ENCODE results near the gene ZNF428. TPM values are rescaled to one million over a fixed set of nuclear protein-coding genes. Genes with fewer than 3 reads are reported as not detected.

The ZNF428 gene
- total and polyA plus RNA-seq, 2 donors from 2014 or later: 44.3 to 95.4 TPM

DNA sequence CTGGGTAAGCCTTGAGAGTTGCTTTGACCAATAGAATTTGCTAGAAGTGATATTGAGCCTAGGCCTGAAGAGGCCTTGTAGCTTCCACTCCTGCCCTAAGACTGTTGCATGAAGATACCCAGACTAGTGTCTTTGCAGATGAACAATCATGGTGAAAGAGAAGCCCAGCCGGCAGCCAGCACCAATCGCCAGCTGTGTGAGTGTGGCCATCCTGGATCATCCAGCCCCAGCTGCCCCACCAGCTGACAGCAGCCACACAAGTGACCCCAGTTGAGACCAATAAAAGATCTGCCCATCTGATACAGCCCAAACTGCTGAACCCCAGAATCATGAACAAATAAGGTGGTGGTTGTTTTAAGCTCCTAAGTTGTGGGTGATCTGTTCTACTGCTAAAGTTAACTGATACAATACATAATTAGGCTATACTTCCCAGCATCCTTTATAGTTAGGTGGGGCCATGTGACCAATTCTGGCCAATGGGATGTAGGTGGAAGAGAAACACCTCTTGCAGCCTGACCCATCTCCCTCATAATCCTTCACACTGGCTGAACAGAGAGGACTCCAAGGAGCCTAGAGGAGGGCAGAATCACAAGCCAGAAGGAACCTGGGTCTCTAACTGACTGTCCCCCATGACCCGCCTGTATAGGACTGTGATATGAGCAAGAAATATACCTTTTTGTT, 9.4 kb upstream of the ZNF428 start:
- H3K9me3 ChIP-seq (ENCODE audit: control insufficient read depth in 2 of 3, insufficient read depth in 1 of 3, low read length in 3 of 3): no peaks in the 10 kb centered on the region
- H3K36me3 ChIP-seq (ENCODE audit: control insufficient read depth in 2 of 3, insufficient read depth in 3 of 3, low read length in 3 of 3): no peaks in the 10 kb centered on the region
- no peaks in the 10 kb centered on the region for H3K27me3 ChIP-seq (ENCODE audit: control insufficient read depth, insufficient read depth, low read length)
- no peak for FAIRE-seq
- H3K9ac ChIP-seq (ENCODE audit: low read length in 3 of 3): no peak overlapping the region
- no peak overlapping the region for H3K4me3 ChIP-seq (ENCODE audit: low read length in 3 of 3)
- H3K27ac ChIP-seq (ENCODE audit: low read depth in 2 of 2, low read length in 2 of 2): no peak overlapping the region
- intact Hi-C loops (cut with DNase I): no loop called here
- TF ChIP-seq, protein P1, sequence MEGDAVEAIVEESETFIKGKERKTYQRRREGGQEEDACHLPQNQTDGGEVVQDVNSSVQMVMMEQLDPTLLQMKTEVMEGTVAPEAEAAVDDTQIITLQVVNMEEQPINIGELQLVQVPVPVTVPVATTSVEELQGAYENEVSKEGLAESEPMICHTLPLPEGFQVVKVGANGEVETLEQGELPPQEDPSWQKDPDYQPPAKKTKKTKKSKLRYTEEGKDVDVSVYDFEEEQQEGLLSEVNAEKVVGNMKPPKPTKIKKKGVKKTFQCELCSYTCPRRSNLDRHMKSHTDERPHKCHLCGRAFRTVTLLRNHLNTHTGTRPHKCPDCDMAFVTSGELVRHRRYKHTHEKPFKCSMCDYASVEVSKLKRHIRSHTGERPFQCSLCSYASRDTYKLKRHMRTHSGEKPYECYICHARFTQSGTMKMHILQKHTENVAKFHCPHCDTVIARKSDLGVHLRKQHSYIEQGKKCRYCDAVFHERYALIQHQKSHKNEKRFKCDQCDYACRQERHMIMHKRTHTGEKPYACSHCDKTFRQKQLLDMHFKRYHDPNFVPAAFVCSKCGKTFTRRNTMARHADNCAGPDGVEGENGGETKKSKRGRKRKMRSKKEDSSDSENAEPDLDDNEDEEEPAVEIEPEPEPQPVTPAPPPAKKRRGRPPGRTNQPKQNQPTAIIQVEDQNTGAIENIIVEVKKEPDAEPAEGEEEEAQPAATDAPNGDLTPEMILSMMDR (IDR thresholded peaks at IDR 0.05; ENCODE audit: borderline replicate concordance, extremely low read depth, insufficient read depth): no peak
- no peak for DNase-seq
- no peaks in the 10 kb centered on the region for H3K4me1 ChIP-seq (ENCODE audit: control insufficient read depth in 2 of 3, insufficient read depth in 2 of 3, low read depth in 1 of 3, low read length in 3 of 3)

DNA sequence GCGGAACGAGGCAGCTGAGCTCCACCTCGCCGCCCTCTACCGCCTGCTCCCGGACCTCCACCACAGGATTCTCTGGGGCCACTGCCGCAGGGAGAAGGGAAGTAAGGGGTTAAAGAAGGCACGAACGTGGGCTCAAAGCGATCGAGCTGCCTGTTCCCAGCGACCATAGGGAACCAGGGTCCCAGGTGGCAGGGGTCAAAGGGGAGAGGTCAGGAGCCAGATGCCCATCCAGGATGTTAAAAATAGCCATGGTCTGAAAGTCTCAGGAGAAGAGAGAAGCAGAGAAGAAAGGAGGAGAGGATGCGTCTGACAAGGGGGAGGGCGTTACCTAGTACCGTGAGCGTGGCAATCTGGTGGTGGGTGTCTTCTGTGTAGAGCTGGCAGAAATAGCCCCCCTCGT, 7.4 kb upstream of the ZNF428 start:
- Histone ChIP-seq H3K9me3 (ENCODE audit: control insufficient read depth in 2 of 3, insufficient read depth in 1 of 3, low read length in 3 of 3) (no peaks in the 10 kb centered on the region), H3K9ac (ENCODE audit: low read length in 3 of 3) (no peak overlapping the region), H3K36me3 (ENCODE audit: control insufficient read depth in 2 of 3, insufficient read depth in 3 of 3, low read length in 3 of 3) (no peaks in the 10 kb centered on the region), H3K27me3 (ENCODE audit: control insufficient read depth, insufficient read depth, low read length) (no peaks in the 10 kb centered on the region), H3K4me1 (ENCODE audit: control insufficient read depth in 2 of 3, insufficient read depth in 2 of 3, low read depth in 1 of 3, low read length in 3 of 3) (no peaks in the 10 kb centered on the region), H3K4me3 (ENCODE audit: low read length in 3 of 3) (no peak overlapping the region), H3K27ac (ENCODE audit: low read depth in 2 of 2, low read length in 2 of 2) (no peak overlapping the region)
- FAIRE-seq (no peak), DNase-seq (no peak)
- intact Hi-C loops (cut with DNase I): no loop called here
- TF ChIP-seq, protein P1 (IDR thresholded peaks at IDR 0.05; ENCODE audit: borderline replicate concordance, extremely low read depth, insufficient read depth): no peak

GRCh38 chr19:43625918-43626579, 6.6 kb upstream of the ZNF428 start:
- no peaks in the 10 kb centered on the region for H3K36me3 ChIP-seq (ENCODE audit: control insufficient read depth in 2 of 3, insufficient read depth in 3 of 3, low read length in 3 of 3)
- H3K27ac ChIP-seq (ENCODE audit: low read depth in 2 of 2, low read length in 2 of 2): no peak overlapping the region
- H3K27me3 ChIP-seq (ENCODE audit: control insufficient read depth, insufficient read depth, low read length): no peaks in the 10 kb centered on the region
- no peaks in the 10 kb centered on the region for H3K9me3 ChIP-seq (ENCODE audit: control insufficient read depth in 2 of 3, insufficient read depth in 1 of 3, low read length in 3 of 3)
- FAIRE-seq: no peak
- TF ChIP-seq, protein P1 (IDR thresholded peaks at IDR 0.05; ENCODE audit: borderline replicate concordance, extremely low read depth, insufficient read depth): no peak
- no peak for DNase-seq
- no peaks in the 10 kb centered on the region for H3K4me1 ChIP-seq (ENCODE audit: control insufficient read depth in 2 of 3, insufficient read depth in 2 of 3, low read depth in 1 of 3, low read length in 3 of 3)
- H3K9ac ChIP-seq (ENCODE audit: low read length in 3 of 3): no peak overlapping the region
- intact Hi-C loops (cut with DNase I): no loop called here
- no peak overlapping the region for H3K4me3 ChIP-seq (ENCODE audit: low read length in 3 of 3)

Measured in kidney (tissue), 14 donors.